ENCODE measurements around the gene UCHL3. TPM values are rescaled to one million over a fixed set of nuclear protein-coding genes. Genes with fewer than 3 reads are reported as not detected.

UCHL3 gene
- total and polyA plus RNA-seq, 9 of the 15 experiments (the other 6 are each of a cell fraction or from before 2014, with no cell fraction given), result 42.2 to 112 (median 85.4) TPM

DNA sequence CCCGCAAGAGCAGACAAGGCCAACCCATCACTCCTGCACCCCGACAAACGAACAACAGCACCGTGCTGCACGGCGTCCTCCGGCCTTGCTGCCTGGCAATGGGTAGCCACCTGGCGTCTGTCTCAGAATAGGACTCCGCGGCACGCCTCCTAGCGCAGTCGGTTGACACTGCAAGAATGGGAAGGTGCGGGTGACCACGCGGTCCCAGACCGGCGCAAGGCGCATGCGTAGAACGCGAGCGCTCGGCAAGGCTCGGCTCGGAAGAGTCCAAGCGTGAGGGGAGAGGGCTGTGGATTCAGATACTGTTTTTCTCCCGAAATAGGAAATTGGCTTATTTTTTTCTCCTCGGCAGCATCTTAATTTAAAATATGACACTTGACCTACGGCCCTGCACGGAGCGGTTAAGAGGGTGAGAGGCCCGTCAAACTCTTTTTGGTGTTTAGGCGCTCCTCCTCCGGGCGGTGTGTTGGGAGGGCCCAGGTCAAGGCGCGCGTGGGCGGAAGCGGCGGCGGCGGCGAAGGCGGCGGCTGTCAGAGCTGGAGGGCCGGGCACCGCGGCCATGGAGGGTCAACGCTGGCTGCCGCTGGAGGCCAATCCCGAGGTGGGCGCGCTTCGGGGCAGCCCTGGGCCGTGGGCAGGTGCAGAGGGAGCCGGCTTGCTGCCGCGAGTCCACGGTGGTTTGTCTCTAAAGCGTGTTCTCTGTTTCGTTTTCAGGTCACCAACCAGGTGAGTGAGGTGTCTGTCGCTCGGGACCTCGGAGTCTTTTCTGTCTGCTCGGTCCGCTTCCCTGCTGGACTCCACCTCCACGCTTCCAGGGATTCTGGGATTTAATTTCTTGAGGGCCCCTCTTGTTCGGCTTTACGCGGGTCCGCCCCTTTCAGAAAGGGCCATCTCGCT, at the start of gene UCHL3 (continued):
- TF ChIP-seq, protein P1, sequence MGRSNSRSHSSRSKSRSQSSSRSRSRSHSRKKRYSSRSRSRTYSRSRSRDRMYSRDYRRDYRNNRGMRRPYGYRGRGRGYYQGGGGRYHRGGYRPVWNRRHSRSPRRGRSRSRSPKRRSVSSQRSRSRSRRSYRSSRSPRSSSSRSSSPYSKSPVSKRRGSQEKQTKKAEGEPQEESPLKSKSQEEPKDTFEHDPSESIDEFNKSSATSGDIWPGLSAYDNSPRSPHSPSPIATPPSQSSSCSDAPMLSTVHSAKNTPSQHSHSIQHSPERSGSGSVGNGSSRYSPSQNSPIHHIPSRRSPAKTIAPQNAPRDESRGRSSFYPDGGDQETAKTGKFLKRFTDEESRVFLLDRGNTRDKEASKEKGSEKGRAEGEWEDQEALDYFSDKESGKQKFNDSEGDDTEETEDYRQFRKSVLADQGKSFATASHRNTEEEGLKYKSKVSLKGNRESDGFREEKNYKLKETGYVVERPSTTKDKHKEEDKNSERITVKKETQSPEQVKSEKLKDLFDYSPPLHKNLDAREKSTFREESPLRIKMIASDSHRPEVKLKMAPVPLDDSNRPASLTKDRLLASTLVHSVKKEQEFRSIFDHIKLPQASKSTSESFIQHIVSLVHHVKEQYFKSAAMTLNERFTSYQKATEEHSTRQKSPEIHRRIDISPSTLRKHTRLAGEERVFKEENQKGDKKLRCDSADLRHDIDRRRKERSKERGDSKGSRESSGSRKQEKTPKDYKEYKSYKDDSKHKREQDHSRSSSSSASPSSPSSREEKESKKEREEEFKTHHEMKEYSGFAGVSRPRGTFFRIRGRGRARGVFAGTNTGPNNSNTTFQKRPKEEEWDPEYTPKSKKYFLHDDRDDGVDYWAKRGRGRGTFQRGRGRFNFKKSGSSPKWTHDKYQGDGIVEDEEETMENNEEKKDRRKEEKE (IDR thresholded peaks at IDR 0.05; ENCODE audit: borderline replicate concordance in 1 of 2, control insufficient read depth in 1 of 2, low read depth in 2 of 2, low read length in 1 of 2), result peak in 1 of 2 experiments; percentile 93; a peak in 2 of 4 replicates
- no peak for TF ChIP-seq FOSL1 (tag; conservative IDR thresholded peaks at IDR 0.05)
- no peak for TF ChIP-seq SRSF9 (IDR thresholded peaks at IDR 0.05; ENCODE audit: borderline replicate concordance, low read depth, low read length)
- TF ChIP-seq ZNF311 (CRISPR knock-in tag; IDR thresholded peaks at IDR 0.05), result no peak
- no peak for TF ChIP-seq RBM14 (IDR thresholded peaks at IDR 0.05; ENCODE audit: borderline replicate concordance, insufficient read depth, low read depth, low read length)
- TF ChIP-seq MTA3 (IDR thresholded peaks at IDR 0.05; ENCODE audit: borderline replicate concordance), result no peak
- TF ChIP-seq, protein P2, sequence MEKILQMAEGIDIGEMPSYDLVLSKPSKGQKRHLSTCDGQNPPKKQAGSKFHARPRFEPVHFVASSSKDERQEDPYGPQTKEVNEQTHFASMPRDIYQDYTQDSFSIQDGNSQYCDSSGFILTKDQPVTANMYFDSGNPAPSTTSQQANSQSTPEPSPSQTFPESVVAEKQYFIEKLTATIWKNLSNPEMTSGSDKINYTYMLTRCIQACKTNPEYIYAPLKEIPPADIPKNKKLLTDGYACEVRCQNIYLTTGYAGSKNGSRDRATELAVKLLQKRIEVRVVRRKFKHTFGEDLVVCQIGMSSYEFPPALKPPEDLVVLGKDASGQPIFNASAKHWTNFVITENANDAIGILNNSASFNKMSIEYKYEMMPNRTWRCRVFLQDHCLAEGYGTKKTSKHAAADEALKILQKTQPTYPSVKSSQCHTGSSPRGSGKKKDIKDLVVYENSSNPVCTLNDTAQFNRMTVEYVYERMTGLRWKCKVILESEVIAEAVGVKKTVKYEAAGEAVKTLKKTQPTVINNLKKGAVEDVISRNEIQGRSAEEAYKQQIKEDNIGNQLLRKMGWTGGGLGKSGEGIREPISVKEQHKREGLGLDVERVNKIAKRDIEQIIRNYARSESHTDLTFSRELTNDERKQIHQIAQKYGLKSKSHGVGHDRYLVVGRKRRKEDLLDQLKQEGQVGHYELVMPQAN (IDR thresholded peaks at IDR 0.05; ENCODE audit: borderline replicate concordance), result no peak
- TF ChIP-seq NBN (IDR thresholded peaks at IDR 0.05; ENCODE audit: low read depth), result no peak
- no peak for TF ChIP-seq ZNF780A (CRISPR knock-in tag; IDR thresholded peaks at IDR 0.05)
- no peak for TF ChIP-seq TAF15 (IDR thresholded peaks at IDR 0.05; ENCODE audit: low read depth, low read length)
- TF ChIP-seq, protein P3, sequence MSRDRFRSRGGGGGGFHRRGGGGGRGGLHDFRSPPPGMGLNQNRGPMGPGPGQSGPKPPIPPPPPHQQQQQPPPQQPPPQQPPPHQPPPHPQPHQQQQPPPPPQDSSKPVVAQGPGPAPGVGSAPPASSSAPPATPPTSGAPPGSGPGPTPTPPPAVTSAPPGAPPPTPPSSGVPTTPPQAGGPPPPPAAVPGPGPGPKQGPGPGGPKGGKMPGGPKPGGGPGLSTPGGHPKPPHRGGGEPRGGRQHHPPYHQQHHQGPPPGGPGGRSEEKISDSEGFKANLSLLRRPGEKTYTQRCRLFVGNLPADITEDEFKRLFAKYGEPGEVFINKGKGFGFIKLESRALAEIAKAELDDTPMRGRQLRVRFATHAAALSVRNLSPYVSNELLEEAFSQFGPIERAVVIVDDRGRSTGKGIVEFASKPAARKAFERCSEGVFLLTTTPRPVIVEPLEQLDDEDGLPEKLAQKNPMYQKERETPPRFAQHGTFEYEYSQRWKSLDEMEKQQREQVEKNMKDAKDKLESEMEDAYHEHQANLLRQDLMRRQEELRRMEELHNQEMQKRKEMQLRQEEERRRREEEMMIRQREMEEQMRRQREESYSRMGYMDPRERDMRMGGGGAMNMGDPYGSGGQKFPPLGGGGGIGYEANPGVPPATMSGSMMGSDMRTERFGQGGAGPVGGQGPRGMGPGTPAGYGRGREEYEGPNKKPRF (IDR thresholded peaks at IDR 0.05; ENCODE audit: low read depth, low read length), result no peak
- TF ChIP-seq, protein P4, sequence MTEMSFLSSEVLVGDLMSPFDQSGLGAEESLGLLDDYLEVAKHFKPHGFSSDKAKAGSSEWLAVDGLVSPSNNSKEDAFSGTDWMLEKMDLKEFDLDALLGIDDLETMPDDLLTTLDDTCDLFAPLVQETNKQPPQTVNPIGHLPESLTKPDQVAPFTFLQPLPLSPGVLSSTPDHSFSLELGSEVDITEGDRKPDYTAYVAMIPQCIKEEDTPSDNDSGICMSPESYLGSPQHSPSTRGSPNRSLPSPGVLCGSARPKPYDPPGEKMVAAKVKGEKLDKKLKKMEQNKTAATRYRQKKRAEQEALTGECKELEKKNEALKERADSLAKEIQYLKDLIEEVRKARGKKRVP (CRISPR knock-in tag; IDR thresholded peaks at IDR 0.05), result no peak
- TF ChIP-seq NFYB (IDR thresholded peaks at IDR 0.05; ENCODE audit: extremely low read depth, insufficient read length), result no peak

All from K562 (cell line).